CD4-positive, alpha-beta memory T cell (primary cell): Measurements from ENCODE around the gene SMIM31. TPM values are rescaled to one million over a fixed set of nuclear protein-coding genes. Genes with fewer than 3 reads are reported as not detected.

Source experiments
- CTCF ChIA-PET: fragments of 350-600 bp; sonication (Branson Sonifier 250); formaldehyde crosslinking; loops from one replicate; lab custom pipeline; 2021; ENCODE audit warnings: inconsistent platforms; ENCODE audit not compliant: partially characterized antibody; lab: Charles Lee
- POLR2A ChIA-PET: fragments of 350-600 bp; sonication (Branson Sonifier 250); formaldehyde crosslinking; loops from one replicate; lab custom pipeline; 2021; ENCODE audit not compliant: partially characterized antibody; lab: Charles Lee
- DNase-seq, 5 donors: peaks; one replicate each; pipeline versions ENCODE4 v3.0.0 to v3.0.0-alpha.2; 2020 to 2022; ENCODE audit warnings: mixed read lengths in 1 of 5
- H3K27ac ChIP-seq: one replicate; pipeline ENCODE4 v1.7.0; 2013; ENCODE audit warnings: low read depth, low read length
- H3K27me3 ChIP-seq: 2 replicates; pipeline ENCODE4 v1.7.0; 2013; ENCODE audit warnings: mild to moderate bottlenecking, low read length, moderate library complexity; ENCODE audit not compliant: insufficient read depth
- H3K36me3 ChIP-seq: 2 replicates; pipeline ENCODE4 v1.7.0; 2013; ENCODE audit warnings: mild to moderate bottlenecking, low read length, moderate library complexity; ENCODE audit not compliant: insufficient read depth
- H3K4me1 ChIP-seq: 2 replicates; pipeline ENCODE4 v1.7.0; 2013; ENCODE audit warnings: mild to moderate bottlenecking, low read length, moderate library complexity; ENCODE audit not compliant: insufficient read depth
- H3K4me3 ChIP-seq, 2 donors: one replicate each; pipeline ENCODE4 v1.7.0; 2013; ENCODE audit warnings: low read length in 2 of 2, mild to moderate bottlenecking in 1 of 2
- H3K9me3 ChIP-seq, 2 donors: one replicate each; pipeline ENCODE4 v1.7.0; 2013; ENCODE audit warnings: low read length in 2 of 2, control low read depth in 1 of 2; ENCODE audit not compliant: control insufficient read depth in 1 of 2
- H3K27ac Mint-ChIP-seq, 7 donors: one replicate each; pipeline ENCODE4 v1.8.0; 2020 to 2021; ENCODE audit warnings: mixed read lengths in 7 of 7, mild to moderate bottlenecking in 6 of 7, inconsistent platforms in 3 of 7, moderate library complexity in 3 of 7
- H3K27me3 Mint-ChIP-seq, 2 donors: one replicate each; pipeline ENCODE4 v1.8.0; 2020 to 2021; ENCODE audit warnings: mixed read lengths in 2 of 2
- H3K36me3 Mint-ChIP-seq, 2 donors: one replicate each; pipeline ENCODE4 v1.8.0; 2020 to 2021; ENCODE audit warnings: mixed read lengths in 2 of 2, inconsistent platforms in 1 of 2, mild to moderate bottlenecking in 1 of 2
- H3K4me1 Mint-ChIP-seq, 4 donors: one replicate each; pipeline ENCODE4 v1.8.0; 2020 to 2021; ENCODE audit warnings: mixed read lengths in 4 of 4, mild to moderate bottlenecking in 1 of 4
- H3K4me3 Mint-ChIP-seq, 8 donors: one replicate each; pipeline ENCODE4 v1.8.0; 2020 to 2021; ENCODE audit warnings: mixed read lengths in 8 of 8, mild to moderate bottlenecking in 7 of 8, moderate library complexity in 6 of 8, inconsistent platforms in 3 of 8
- H3K9me3 Mint-ChIP-seq, 8 donors: one replicate each; pipeline ENCODE4 v1.8.0; 2020 to 2021; ENCODE audit warnings: mixed read lengths in 8 of 8, mild to moderate bottlenecking in 5 of 8, inconsistent platforms in 3 of 8, moderate library complexity in 1 of 8
- intact Hi-C: fragments of 100-400 bp; cut with micrococcal nuclease; formaldehyde crosslinking; loops from one replicate; pipeline ENCODE4 v1.15.1; 2023
- polyA plus RNA-seq, 2 donors: library from polyadenylated mRNA; unstranded; fragments of 300-500 nt; fragmentation: Illumina TruSeq; gene quantifications; one replicate each; pipeline ENCODE4 v1.2.3, GENCODE V29; 2021
- total RNA-seq, 2 experiments: library from RNA; stranded (reverse); gene quantifications; one replicate each; pipeline ENCODE4 v1.2.3, GENCODE V29; 2021

The SMIM31 gene
- total and polyA plus RNA-seq, 4 experiments from 2014 or later: not detected

GRCh38 chr4:164765833-164766232, 11.9 kb downstream of the SMIM31 start:
- intact Hi-C loops: no loop called here
- peaks cover 3 to 6% of the 10 kb centered on the region in 2 donors for H3K27me3 Mint-ChIP-seq
- Histone ChIP-seq H3K9me3 (no peaks in the 10 kb centered on the region), H3K4me3 (no peak overlapping the region), H3K4me1 (no peaks in the 10 kb centered on the region), H3K27me3 (no peaks in the 10 kb centered on the region), H3K36me3 (no peaks in the 10 kb centered on the region), H3K27ac (no peak overlapping the region)
- H3K27ac Mint-ChIP-seq: no peak overlapping the region
- no peak overlapping the region for H3K4me3 Mint-ChIP-seq
- H3K36me3 Mint-ChIP-seq: no peaks in the 10 kb centered on the region
- no peak for DNase-seq
- H3K9me3 Mint-ChIP-seq: peaks cover 0 to 1% (median 0%) of the 10 kb centered on the region in 8 donors
- ChIA-PET POLR2A (no interaction called here), CTCF (no interaction called here)
- H3K4me1 Mint-ChIP-seq: no peaks in the 10 kb centered on the region

- Mint-ChIP-seq H3K36me3 (no peaks in the 10 kb centered on the region), H3K4me3 (no peak overlapping the region), H3K9me3 (peaks cover 0 to 1% (median 0%) of the 10 kb centered on the region in 8 donors), H3K4me1 (no peaks in the 10 kb centered on the region), H3K27me3 (peaks cover 1 to 5% of the 10 kb centered on the region in 2 donors), H3K27ac (no peak overlapping the region)
- no peaks in the 10 kb centered on the region for H3K9me3 ChIP-seq
- no peak for DNase-seq
- no peak overlapping the region for H3K27ac ChIP-seq
- CTCF ChIA-PET: interaction anchor here (0.8 kb wide), 1 partner anchor 12 kb away, joined by 4 read pairs; no protein-coding TSS in a partner anchor
- no peak overlapping the region for H3K4me3 ChIP-seq
- H3K4me1 ChIP-seq: no peaks in the 10 kb centered on the region
- H3K27me3 ChIP-seq: no peaks in the 10 kb centered on the region
- intact Hi-C loops: no loop called here
- POLR2A ChIA-PET: no interaction called here
- no peaks in the 10 kb centered on the region for H3K36me3 ChIP-seq
Observed at GRCh38 chr4:164768516-164768915, 14.6 kb downstream of the SMIM31 start.

GRCh38 chr4:164770010-164770724, 16.2 kb downstream of the SMIM31 start:
- no peaks in the 10 kb centered on the region for H3K4me1 Mint-ChIP-seq
- H3K36me3 Mint-ChIP-seq: no peaks in the 10 kb centered on the region
- H3K4me1 ChIP-seq: no peaks in the 10 kb centered on the region
- peaks cover 0 to 1% (median 0%) of the 10 kb centered on the region in 8 donors for H3K9me3 Mint-ChIP-seq
- POLR2A ChIA-PET: no interaction called here
- no peaks in the 10 kb centered on the region for H3K36me3 ChIP-seq
- no peaks in the 10 kb centered on the region for H3K27me3 ChIP-seq
- H3K27me3 Mint-ChIP-seq: peaks cover 1 to 5% of the 10 kb centered on the region in 2 donors
- H3K4me3 Mint-ChIP-seq: no peak overlapping the region
- no peaks in the 10 kb centered on the region for H3K9me3 ChIP-seq
- DNase-seq: no peak
- H3K4me3 ChIP-seq: no peak overlapping the region
- CTCF ChIA-PET: interaction anchor here (0.9 to 1.2 kb wide), 3 partner anchors 8 to 231 kb away, joined by 3 to 5 read pairs (median 3); no protein-coding TSS in a partner anchor
- no peak overlapping the region for H3K27ac Mint-ChIP-seq
- intact Hi-C loops: no loop called here
- H3K27ac ChIP-seq: no peak overlapping the region

- no peak overlapping the region for H3K27ac Mint-ChIP-seq
- no peak for DNase-seq
- H3K4me3 Mint-ChIP-seq: no peak overlapping the region
- Histone ChIP-seq H3K27me3 (no peaks in the 10 kb centered on the region), H3K9me3 (no peaks in the 10 kb centered on the region), H3K4me3 (no peak overlapping the region), H3K27ac (no peak overlapping the region), H3K36me3 (no peaks in the 10 kb centered on the region), H3K4me1 (no peaks in the 10 kb centered on the region)
- ChIA-PET POLR2A (no interaction called here), CTCF (no interaction called here)
- peaks cover 0 to 1% (median 0%) of the 10 kb centered on the region in 8 donors for H3K9me3 Mint-ChIP-seq
- no peaks in the 10 kb centered on the region for H3K4me1 Mint-ChIP-seq
- peaks cover 1 to 5% of the 10 kb centered on the region in 2 donors for H3K27me3 Mint-ChIP-seq
- intact Hi-C loops: no loop called here
- H3K36me3 Mint-ChIP-seq: no peaks in the 10 kb centered on the region
Observed at GRCh38 chr4:164771088-164771487, 17.2 kb downstream of the SMIM31 start.

- Histone ChIP-seq H3K27ac (no peak overlapping the region), H3K36me3 (no peaks in the 10 kb centered on the region), H3K4me3 (no peak overlapping the region), H3K4me1 (no peaks in the 10 kb centered on the region), H3K9me3 (no peaks in the 10 kb centered on the region), H3K27me3 (no peaks in the 10 kb centered on the region)
- Mint-ChIP-seq H3K27me3 (peaks cover 1 to 5% of the 10 kb centered on the region in 2 donors), H3K4me1 (no peaks in the 10 kb centered on the region), H3K9me3 (peaks cover 0 to 1% (median 0%) of the 10 kb centered on the region in 8 donors), H3K4me3 (no peak overlapping the region), H3K36me3 (no peaks in the 10 kb centered on the region), H3K27ac (no peak overlapping the region)
- intact Hi-C loops: no loop called here
- POLR2A ChIA-PET: no interaction called here
- no peak for DNase-seq
- CTCF ChIA-PET: interaction anchor here (0.8 kb wide), 1 partner anchor 8 kb away, joined by 3 read pairs; no protein-coding TSS in a partner anchor
Observed at GRCh38 chr4:164772076-164772475, 18.1 kb downstream of the SMIM31 start.

- intact Hi-C loops: loop anchor here (2.0 to 5.0 kb wide), 2 partner anchors 318 to 688 kb away; no protein-coding TSS in a partner anchor
- Mint-ChIP-seq H3K9me3 (no peaks in the 10 kb centered on the region), H3K4me3 (no peak overlapping the region), H3K27ac (no peak overlapping the region), H3K36me3 (no peaks in the 10 kb centered on the region), H3K27me3 (no peaks in the 10 kb centered on the region), H3K4me1 (no peaks in the 10 kb centered on the region)
- H3K4me3 ChIP-seq: no peak overlapping the region
- no peaks in the 10 kb centered on the region for H3K4me1 ChIP-seq
- CTCF ChIA-PET: interaction anchor here (0.8 to 2.2 kb wide), 3 partner anchors 12 to 682 kb away, joined by 3 to 8 read pairs (median 7); no protein-coding TSS in a partner anchor
- POLR2A ChIA-PET: no interaction called here
- no peak overlapping the region for H3K27ac ChIP-seq
- no peaks in the 10 kb centered on the region for H3K9me3 ChIP-seq
- no peaks in the 10 kb centered on the region for H3K27me3 ChIP-seq
- no peak for DNase-seq
- no peaks in the 10 kb centered on the region for H3K36me3 ChIP-seq
Observed at GRCh38 chr4:164779080-164779479, 25.1 kb downstream of the SMIM31 start.

GRCh38 chr4:164779811-164780216, 25.9 kb downstream of the SMIM31 start:
- Mint-ChIP-seq H3K27me3 (no peaks in the 10 kb centered on the region), H3K4me3 (no peak overlapping the region), H3K27ac (no peak overlapping the region), H3K36me3 (no peaks in the 10 kb centered on the region), H3K9me3 (no peaks in the 10 kb centered on the region), H3K4me1 (no peaks in the 10 kb centered on the region)
- Histone ChIP-seq H3K36me3 (no peaks in the 10 kb centered on the region), H3K27ac (no peak overlapping the region), H3K4me1 (no peaks in the 10 kb centered on the region), H3K4me3 (no peak overlapping the region), H3K27me3 (no peaks in the 10 kb centered on the region), H3K9me3 (no peaks in the 10 kb centered on the region)
- intact Hi-C loops: loop anchor here (2.0 to 5.0 kb wide), 2 partner anchors 317 to 687 kb away; no protein-coding TSS in a partner anchor
- ChIA-PET CTCF (interaction anchor here (0.8 to 2.2 kb wide), 7 partner anchors 8 to 682 kb away, joined by 3 to 8 read pairs (median 4); no protein-coding TSS in a partner anchor), POLR2A (no interaction called here)
- peak in 2 of 5 donors; percentile 6 to 8 for DNase-seq
